SHP77 (cell line): ENCODE results near the gene PPP6R2.

ENCODE experiments used
- DNase-seq, 2 experiments: peaks; one replicate each; lab custom pipeline; 2025; lab: John Stamatoyannopoulos, UW

PPP6R2 gene

DNA sequence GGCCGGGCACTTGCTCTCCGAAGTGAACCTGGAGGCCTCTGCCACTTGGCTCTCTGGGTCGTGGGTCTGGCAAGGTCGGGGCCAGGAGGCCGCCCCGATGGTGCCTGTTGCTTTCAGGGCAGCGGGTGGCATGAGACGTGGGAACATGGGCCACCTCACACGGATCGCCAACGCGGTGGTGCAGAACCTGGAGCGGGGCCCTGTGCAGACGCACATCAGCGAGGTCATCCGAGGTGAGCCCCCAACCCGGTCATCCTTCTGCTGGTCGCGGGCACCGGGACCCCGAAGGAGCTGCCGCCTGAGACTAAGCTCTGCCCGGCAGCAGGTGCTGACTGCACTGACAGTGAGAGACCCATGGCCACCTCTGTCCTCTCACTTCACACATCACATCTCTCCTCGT, 91.7 kb downstream of the PPP6R2 start:
- DNase-seq: no peak

DNA sequence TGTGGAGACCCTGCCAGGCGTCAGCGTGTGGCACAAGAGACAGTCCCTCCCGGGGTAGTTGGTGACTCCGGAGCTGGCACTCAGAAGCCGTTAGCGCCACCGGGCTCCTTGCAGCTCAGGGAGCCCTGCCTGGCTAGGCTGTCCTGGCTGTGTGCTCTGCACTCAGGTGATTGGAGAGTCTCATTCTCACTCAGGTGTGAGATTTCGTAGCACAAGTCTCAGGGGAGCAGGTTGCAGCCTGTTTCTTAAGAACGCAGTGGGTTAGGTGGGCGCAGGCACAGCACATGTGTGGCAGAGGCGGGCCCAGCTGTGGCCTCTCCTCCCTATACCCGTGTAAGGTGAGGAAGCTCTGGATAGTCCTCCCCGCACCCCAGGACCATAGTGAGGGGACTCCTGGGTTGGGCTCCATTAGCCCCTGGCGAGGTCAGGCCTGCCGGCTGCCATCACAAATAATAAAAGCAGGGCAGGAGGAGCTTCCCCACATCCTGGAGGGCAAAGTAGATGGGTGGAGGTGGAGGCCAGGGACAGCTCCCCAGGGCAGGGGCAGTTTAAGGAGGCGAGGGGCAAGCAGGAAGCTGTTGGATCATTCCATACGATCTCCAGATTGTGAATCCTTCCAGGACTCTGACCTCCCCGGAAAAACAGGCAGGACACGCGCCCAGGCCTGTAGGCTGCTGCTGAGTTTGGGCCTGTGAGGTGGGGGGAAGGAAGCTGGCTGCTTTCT, 92.3 kb downstream of the PPP6R2 start:
- DNase-seq: no peak

DNA sequence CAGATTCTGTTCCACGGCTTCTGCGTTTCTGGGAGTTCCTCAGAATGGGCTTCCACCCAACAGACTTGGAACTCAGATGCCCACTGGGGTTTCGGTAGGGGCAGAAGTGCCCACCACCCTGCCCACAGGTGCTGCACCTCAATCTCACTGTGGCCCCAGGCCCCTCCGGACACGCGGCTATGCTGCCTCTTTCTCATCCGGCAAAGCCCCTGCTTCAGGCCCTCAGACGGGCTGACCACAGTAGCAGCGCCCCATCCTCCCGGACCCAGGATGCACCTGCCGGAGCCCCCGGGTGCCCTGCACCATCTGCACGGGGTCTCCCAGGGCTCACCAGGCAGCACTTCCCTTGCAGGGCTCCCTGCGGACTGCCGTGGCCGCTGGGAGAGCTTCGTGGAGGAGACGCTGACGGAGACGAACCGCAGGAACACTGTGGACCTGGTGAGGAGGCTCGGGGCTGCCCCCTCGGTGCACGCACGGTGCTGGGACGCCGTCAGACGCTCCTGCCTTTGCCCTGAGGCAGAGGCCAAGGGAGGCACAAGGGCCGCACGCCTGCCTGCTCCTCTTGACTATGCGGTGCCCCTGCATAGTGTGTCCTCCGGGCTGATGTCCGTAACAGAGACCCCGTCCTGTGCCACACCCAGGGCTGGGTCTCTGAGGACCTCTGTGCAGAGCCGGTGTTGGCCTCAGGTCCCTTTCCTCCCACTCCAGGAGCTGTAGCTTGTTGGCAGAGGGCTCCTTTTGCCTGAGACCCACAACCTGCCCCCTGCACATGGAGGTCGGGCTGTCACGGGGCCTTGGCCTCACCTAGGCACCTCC, 93.1 kb downstream of the PPP6R2 start:
- no peak for DNase-seq

DNA sequence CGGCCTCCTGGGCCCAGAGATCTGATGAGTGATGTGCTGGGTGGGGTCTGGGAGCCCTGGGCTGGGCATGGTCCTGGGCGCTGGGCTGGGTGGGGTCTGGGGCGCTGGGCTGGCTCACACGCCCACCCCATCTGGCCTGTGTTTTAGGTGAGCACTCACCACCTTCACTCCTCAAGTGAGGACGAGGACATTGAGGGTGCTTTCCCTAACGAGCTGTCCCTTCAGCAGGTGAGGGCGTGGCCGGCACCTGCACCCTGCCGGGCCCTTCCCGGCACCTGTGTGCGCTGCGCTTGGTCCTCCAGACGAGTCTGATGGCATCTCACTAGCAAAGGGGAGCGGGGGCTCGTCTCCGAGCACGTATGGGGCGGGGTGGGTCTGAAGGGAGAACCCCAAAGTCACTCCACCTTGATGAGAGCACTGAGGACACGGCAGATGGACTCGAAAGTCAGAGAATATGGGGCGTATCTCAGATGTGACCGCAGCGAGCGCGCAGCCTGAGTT, 93.8 kb downstream of the PPP6R2 start:
- no peak for DNase-seq

DNA sequence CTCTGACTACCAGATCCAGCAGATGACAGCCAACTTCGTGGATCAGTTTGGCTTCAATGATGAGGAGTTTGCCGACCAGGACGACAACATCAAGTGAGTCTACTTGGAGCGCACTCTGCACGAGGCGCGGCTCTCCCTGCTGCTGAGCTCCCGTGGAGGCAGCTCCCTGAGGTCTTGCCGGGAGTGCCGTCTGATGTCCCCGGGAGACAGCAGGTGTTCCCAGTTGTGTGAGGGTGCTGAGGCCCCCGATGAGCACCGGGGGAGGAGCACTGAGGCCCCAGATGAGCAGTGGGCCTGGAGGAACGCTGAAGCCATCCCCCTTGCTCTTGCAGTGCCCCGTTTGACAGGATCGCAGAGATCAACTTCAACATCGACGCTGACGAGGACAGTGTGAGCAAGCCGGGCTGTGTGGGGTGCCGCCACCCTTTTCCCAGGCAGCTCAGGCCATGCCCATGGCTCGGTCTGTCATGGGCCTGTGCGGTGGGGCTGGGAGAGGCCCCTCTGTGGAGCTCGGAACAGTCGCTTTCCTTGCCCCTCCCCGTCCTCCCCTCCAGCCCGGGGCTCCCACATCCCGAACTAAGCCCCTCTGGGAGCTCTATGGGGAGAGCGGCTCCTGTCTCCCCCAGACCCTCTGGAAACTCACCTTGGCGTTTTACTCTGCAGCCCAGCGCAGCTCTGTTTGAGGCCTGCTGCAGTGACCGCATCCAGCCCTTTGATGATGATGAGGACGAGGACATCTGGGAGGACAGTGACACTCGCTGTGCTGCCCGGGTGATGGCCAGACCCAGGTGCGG, 94.6 kb downstream of the PPP6R2 start:
- DNase-seq: no peak

DNA sequence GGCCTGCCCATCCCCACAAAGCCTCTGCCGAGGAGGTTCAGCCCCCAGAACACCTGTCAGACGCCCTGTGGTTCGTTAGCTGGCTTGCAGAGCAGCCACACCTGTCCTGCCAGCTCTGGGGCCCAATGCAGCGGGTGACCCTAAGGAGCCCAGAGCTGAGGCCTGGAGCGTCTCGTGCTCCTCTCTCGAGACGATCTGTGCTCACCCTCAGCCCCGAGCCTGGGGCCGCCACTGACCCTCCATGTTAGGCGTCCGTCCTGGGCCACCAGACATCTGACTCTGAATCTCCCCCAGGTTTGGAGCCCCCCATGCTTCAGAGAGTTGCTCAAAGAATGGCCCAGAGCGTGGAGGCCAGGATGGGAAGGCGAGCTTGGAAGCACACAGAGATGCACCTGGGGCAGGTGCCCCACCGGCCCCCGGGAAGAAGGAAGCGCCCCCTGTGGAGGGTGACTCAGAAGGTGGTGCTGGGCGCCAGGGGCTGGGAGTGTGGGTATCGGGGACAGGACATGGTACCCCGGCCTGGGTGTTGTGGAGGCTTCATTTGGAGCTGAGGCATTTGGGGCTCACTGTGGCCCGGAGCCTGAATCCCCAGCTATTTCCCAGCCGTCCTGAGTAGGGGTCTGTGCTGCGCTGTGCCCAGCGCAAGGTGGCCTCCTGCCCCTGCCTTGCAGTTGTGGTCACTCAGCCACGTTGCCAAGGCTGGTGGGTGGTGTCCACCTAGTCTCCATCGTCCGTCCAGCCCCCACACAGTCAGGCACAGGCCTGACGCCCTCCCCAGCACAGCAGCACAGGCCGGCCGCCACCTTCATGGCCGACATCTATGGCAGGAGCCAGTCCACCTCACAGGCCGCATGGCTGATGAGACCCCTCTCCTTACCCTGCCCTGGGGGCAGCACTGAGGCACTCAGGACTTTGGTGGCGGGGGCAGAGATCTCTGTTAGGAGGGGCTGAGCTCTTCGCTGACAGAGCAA, 95.5 kb downstream of the PPP6R2 start:
- no peak for DNase-seq

DNA sequence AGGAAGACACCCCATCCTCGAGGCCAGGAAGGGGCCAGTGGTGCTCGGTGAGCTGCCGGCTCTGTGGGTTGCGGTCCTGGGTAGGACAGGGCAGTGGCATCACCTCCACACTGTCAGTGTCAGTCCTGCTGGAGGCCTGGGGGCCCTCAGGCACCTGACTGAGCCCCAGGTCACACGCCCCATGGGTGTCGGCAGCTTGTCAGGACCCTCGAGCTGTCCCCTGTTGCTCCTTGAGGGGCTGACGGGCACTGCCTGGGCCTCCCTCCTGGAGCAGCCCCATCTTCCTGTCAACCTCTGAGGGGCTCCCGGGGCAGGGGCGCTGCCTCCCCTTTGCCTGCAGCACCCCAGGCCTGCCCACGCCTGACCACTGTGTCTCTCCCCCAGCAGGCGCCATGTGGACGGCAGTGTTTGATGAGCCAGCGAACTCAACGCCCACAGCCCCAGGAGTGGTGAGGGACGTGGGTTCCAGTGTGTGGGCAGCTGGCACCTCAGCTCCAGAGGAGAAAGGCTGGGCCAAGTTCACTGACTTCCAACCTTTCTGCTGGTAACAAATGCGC, 96.3 kb downstream of the PPP6R2 start:
- DNase-seq: no peak

DNA sequence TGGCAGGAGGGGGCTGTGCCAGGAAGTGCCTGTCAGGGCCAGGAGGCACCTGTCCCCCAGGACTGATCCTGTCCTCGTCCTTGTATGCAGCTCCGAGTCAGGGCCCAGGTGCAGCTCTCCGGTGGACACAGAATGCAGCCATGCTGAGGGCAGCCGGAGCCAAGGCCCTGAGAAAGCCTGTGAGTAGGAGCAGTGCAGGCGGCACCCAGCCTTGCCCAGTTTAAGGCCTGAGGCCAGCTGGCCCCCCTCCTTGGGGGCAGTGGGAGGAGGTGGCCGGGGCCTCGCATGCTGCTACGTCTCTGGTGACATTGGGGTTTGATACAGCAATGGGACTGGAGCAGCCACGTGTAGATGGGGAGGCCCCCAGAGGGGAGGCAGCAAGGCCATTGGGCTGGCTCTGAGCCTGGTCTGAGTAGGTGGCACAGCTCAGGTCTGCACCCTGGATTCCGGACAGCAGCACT, 96.8 kb downstream of the PPP6R2 start:
- DNase-seq: no peak

DNA sequence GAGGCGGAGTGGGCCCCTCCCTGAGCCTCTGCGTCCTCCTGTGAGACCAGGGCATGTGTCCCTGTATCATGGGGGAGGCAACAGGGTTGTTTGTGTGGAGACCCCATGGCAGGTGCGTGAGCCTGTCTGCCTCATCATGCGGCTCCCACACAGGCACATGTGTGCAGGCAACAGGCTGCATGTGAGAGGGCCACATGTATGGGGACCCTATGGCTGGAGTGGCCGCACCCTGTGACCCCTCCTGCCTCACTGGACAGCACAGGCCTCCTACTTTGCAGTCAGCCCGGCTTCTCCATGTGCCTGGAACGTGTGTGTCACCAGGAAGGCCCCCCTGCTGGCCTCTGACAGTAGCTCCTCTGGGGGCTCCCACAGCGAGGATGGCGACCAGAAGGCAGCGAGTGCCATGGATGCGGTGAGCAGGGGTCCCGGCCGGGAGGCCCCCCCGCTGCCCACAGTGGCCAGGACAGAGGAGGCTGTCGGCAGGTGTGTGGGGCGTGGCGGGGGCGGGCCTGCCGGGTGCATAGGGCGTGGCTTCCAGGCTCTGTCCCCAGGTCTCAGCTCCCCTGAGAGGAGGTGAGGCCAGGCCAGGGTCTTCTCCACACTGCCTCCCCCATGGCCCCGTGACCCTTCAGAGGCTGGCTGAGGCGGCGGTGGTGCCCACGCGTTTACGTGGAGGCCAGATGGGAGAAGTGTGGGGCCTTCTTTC, 97.6 kb downstream of the PPP6R2 start:
- no peak for DNase-seq

DNA sequence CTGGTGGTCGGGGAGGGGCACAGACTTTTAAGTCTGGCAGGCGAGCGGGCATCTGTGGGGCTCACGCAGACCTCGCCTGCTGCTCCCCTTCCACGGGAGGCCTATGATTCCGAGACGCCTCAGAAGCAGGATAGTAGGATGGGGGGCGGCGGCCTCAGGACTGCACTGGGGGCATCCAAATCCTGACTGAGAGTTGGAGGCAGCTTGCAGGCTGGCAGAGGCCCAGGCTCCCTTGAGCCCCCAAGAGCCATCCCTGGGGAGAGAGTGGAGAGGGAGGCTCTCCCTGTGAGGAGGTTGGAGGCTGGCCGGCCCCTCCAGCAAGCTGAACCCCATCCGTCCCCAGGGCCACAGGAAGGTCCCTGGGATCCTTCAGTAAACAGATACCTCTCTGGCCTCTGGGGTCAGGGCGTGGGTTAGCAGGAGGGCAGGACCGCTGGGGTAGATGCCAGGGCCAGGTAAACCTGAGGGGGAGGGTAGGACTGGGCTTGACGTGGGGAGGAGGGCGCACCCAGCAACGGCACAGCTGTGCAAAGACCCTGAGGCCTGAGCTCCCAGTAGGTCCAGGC, 98.4 kb downstream of the PPP6R2 start:
- no peak for DNase-seq

DNA sequence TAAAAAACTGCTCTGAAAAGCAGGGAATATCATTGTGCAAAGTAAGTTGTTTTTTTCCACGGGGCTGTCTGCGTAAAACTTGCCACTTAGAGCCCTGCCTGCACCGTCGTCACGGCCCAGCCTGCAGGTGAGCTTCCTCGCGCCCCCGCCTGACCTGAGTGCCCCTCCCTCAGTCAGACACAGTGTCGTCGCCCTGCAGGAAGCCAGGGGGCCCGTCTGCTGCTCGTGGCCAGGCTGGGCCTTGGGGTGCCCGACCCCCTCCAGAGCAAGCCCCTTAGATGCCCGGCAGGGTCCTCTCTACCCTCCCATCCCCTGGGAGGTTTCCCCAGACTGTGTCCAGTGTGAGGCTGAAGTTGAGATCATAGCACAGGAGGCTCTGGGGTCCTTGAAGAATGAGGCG, 100.1 kb downstream of the PPP6R2 start:
- no peak for DNase-seq

DNA sequence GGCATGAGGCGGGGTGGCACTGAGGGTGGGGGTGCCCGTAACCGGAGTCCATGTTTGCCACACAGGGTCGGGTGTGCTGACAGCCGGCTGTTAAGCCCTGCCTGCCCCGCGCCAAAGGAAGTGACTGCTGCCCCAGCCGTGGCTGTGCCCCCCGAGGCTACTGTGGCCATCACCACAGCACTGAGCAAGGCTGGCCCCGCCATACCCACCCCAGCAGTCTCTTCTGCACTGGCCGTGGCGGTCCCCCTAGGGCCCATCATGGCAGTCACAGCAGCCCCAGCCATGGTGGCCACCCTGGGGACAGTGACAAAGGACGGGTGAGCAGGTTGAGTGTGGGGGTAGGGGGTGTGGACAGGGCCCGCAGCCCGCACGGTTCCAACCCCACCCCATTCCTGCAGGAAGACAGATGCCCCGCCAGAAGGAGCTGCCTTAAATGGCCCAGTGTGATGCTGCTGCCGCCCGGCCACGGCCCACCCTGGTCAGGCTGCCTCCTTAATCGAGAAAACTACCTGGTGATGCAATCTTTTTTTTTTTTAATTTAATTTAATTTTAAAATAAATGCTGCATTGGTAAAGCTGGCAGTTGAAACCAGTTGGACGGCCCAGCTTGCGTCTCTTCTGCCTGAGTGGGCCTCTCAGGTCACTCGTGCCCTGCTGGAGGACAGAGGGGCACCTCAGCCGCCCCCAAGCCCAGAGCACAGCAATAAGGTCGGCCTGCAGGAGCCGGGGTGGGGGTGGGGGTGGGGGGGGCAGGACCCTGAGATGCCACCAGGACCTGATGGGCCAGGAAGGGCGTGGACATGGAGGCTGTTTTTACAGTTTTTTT, 100.9 kb downstream of the PPP6R2 start:
- no peak for DNase-seq

DNA sequence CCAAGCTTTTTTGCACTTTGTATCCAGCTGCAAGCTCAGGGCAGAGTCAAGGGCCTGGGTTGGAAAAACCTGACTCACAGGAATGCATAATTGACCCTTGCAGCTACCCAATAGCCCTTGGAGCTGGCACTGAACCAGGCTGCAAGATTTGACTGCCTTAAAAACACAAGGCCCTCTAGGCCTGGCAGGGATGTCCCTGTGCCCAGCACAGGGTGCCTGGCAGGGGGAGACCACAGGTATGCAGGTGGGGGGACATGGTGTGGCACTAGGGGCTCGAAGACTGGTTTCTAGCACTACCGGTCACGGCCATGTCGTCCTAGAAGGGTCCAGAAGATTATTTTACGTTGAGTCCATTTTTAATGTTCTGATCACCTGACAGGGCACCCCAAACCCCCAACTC, 101.5 kb downstream of the PPP6R2 start:
- no peak for DNase-seq

DNA sequence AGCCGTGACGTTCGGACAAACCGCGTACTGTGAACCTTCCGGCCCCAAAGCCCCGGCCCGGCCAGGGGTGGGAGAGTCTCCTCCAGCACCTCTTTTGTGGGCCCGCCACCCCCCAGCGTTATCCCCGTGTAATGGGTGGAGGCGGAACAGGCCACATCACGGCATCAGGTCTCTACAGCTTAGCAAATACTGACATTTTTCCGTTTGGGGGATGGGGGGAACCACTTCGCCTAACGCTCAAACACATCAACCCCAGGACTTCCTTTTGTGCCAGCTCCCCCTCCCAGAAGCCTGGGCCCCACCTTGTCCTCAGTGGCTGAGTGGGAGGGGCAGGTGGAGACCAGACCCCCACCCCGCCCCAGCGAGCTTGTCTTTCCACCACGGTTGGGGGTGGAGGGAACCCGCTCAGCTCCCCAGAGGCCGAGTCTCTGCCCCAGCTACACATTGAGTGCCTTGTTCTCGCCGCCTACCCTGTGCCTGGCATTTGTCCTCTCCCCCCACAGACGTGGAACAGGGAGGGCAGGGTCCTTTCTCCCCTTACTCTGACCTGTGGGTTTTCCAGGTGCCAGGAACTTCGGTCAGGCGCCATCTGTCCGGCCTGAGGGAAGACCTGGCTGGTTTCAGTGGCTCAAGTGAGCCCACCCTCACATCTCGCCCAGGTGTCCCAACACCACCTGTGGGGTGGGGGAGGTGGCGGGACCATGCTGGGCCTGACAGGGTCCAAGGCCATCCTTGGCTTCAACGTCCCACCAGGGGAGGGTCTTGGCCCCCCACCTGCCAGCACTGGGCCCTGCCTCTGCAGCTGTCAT, 102.1 kb downstream of the PPP6R2 start:
- no peak for DNase-seq

DNA sequence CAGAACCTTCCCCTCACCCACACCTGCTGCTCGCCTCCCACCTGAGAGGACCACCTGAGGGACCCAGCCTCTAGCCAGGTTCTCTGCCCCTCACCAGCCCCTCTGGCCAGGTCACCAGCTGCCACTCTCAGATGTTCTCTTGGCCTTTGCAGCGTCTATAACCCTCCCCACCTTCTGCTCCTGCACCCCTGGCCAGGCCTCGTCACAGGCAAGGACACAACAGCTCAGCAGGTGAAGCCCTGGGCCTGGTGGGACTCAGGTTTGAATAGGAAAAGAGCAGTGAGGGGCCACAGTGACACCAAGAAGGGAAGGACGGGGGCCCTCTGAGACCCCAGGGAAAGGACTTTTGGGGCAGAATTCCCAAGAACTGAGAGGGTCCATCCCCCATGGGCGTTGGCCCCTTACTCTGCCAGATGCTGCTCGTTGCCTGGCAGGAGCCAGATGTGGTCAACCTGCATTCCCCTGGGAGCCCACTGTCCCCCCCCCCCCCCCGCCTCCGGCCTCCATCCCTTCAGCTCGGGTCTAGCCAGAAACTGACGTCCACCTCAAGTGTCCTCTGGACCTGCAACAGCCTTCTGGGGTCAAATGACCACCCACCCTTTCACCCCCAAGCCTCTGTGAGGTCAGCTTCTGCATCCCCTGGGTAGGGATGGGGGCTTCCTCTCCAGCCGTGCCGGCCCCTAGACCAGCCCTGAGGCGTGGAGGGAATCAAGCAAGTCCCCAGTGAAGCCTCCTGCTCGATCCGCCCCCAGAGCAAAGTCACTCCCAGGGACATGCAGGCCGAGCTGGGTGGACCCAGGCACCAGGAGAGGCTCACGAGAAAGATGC, 103.0 kb downstream of the PPP6R2 start:
- DNase-seq: no peak

DNA sequence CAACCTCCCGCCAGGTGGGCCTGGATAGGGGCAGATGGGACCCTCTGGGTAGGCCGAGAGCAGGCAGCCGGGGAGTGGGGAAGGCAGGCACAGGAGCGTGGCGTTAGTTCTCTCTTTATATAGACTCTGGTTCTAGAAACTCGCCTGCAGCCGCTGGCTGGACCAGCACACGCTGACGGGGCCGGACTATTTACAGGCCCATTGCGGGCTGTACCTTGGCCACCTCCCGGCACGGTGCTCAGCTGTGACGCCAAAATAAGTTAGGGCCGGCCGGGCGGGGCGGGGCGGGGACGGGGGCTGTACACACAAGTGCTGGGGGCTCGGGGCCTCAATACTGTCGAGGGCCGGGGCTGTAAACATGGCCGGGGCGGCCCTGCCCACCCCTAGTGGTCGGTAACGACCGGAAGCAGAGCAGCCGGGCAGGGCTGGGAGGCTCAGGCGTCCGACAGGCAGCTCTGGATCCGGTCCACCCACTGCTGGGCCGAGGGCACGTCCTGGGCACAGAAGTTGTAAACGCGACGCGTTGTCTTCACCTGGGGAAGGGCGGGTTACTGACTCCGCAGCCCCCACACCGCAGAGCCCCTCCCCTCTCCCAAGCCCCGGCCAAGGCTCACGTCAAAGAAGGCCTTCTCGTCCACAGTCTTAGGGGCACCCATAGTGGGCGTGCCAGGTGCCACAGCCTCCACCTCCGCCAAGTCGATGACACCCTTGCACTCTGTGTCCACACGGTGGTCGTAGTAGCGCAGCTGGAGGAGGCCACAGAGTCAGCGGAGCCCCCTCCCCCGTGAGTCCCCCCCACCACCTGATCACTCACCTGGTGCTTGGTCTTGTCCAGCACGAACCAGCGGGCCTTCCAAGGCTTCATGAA, 103.8 kb downstream of the PPP6R2 start:
- DNase-seq: no peak
